Lung (tissue), 12 donors: ENCODE measurements around the gene GSDME. TPM values are rescaled to one million over a fixed set of nuclear protein-coding genes. Genes with fewer than 3 reads are reported as not detected.

ENCODE experiments used
- ATAC-seq: fragments of 200-7000 bp; cut with Tn5 transposase; one replicate; pipeline ENCODE4 v1.9.1; 2020; ENCODE audit warnings: moderate number of reproducible peaks; ENCODE audit not compliant: insufficient read depth, low FRiP score
- DNase-seq, 3 donors: peaks; one replicate each; pipeline ENCODE4 v3.0.0-alpha.2; 2013 to 2017
- H3K27ac ChIP-seq, 2 donors: one replicate each; pipeline ENCODE4 v1.5.1; 2013; ENCODE audit warnings: mild to moderate bottlenecking in 2 of 2, moderate library complexity in 2 of 2, control low read depth in 1 of 2, inconsistent platforms in 1 of 2, low read depth in 1 of 2, low read length in 1 of 2
- H3K27me3 ChIP-seq, 3 donors: one replicate each; pipeline ENCODE4 v1.5.1; 2013; ENCODE audit warnings: low read length in 2 of 3; ENCODE audit not compliant: control insufficient read depth in 3 of 3, insufficient read depth in 3 of 3
- H3K36me3 ChIP-seq, 4 donors: one replicate each; pipeline ENCODE4 v1.5.1; 2013; ENCODE audit warnings: low read length in 4 of 4, mild to moderate bottlenecking in 1 of 4, moderate library complexity in 1 of 4; ENCODE audit not compliant: control insufficient read depth in 4 of 4, insufficient read depth in 4 of 4
- H3K4me1 ChIP-seq, 5 donors: one replicate each; pipeline ENCODE4 v1.5.1; 2013; ENCODE audit warnings: low read length in 5 of 5, mild to moderate bottlenecking in 2 of 5, moderate library complexity in 1 of 5; ENCODE audit not compliant: control insufficient read depth in 5 of 5, insufficient read depth in 5 of 5
- H3K4me3 ChIP-seq: one replicate; pipeline ENCODE4 v1.5.1; 2013; ENCODE audit warnings: mild to moderate bottlenecking, control low read depth, moderate library complexity
- H3K9ac ChIP-seq, 2 donors: one replicate each; pipeline ENCODE4 v1.5.1; 2013; ENCODE audit warnings: low read length in 2 of 2, control low read depth in 1 of 2; ENCODE audit not compliant: insufficient read depth in 1 of 2
- H3K9me3 ChIP-seq, 4 donors: one replicate each; pipeline ENCODE4 v1.5.1; 2013; ENCODE audit warnings: low read length in 3 of 4, mild to moderate bottlenecking in 1 of 4, moderate library complexity in 1 of 4; ENCODE audit not compliant: control insufficient read depth in 4 of 4, insufficient read depth in 3 of 4
- CTCF ChIP-seq: IDR thresholded peaks from 2 replicates; pipeline ENCODE4 v1.5.1; 2012; ENCODE audit warnings: mild to moderate bottlenecking; ENCODE audit errors: control extremely low read depth, extremely low read depth
- WGBS, 2 donors: extraction: QIAGEN DNeasy Blood & Tissue Kit; methylation state at CpG; one replicate each; pipeline ENCODE4 v1.1.7; 2013; 5-methylcytosine and 5-hydroxymethylcytosine counted together
- polyA plus RNA-seq, 2 donors: library from polyadenylated mRNA; stranded (reverse); fragments of 200-250 nt; gene quantifications; one replicate each; pipeline ENCODE4 v1.2.1, GENCODE V29; 2013
- total RNA-seq, 2 donors: library from RNA; depleted of rRNA in 1 of 2; stranded (reverse); fragments of >200 nt in 1 of 2; gene quantifications; one replicate each; pipeline ENCODE4 v1.2.1, GENCODE V29; 2014 to 2021
- donor health status: control.
- donor health status: control.
- donor health status: Bipolar disorder and iron deficiency.
- donor health status: healthy.
- donor health status: DM: yes; HTN: yes; CAD: no.

Gene GSDME
- total and polyA plus RNA-seq, 4 donors: 3.0 to 16.6 (median 11.4) TPM

- Histone ChIP-seq H3K27ac (no peak overlapping the region), H3K27me3 (no peaks in the 10 kb centered on the region), H3K4me1 (no peaks in the 10 kb centered on the region), H3K9me3 (no peaks in the 10 kb centered on the region), H3K4me3 (no peak overlapping the region), H3K36me3 (peaks cover 0 to 2% (median 0%) of the 10 kb centered on the region in 4 donors), H3K9ac (no peak overlapping the region)
- no peak for DNase-seq
- no peak for TF ChIP-seq CTCF
- WGBS, 2 donors: 62 to 78% methylated on average over 13 of the region's 13 CpGs
- ATAC-seq: no peak
Measured at GRCh38 chr7:24718977-24719491, 38.2 kb downstream of the GSDME start.

GRCh38 chr7:24718431-24718831 is 38.8 kb downstream of the GSDME start:
- H3K9me3 ChIP-seq: no peaks in the 10 kb centered on the region
- 55 to 89% methylated on average over 5 of the region's 5 CpGs for WGBS, 2 donors
- no peak overlapping the region for H3K9ac ChIP-seq
- H3K4me1 ChIP-seq: no peaks in the 10 kb centered on the region
- no peaks in the 10 kb centered on the region for H3K27me3 ChIP-seq
- ATAC-seq (no peak), DNase-seq (no peak)
- no peak for TF ChIP-seq CTCF
- H3K4me3 ChIP-seq: no peak overlapping the region
- H3K36me3 ChIP-seq: peaks cover 0 to 2% (median 0%) of the 10 kb centered on the region in 4 donors
- H3K27ac ChIP-seq: no peak overlapping the region

- DNase-seq (no peak), ATAC-seq (no peak)
- 66 to 69% methylated on average over 7 of the region's 7 CpGs for WGBS, 2 donors
- H3K9ac ChIP-seq: no peak overlapping the region
- no peak for TF ChIP-seq CTCF
- no peaks in the 10 kb centered on the region for H3K9me3 ChIP-seq
- no peak overlapping the region for H3K27ac ChIP-seq
- no peak overlapping the region for H3K4me3 ChIP-seq
- no peaks in the 10 kb centered on the region for H3K27me3 ChIP-seq
- peaks cover 0 to 2% (median 0%) of the 10 kb centered on the region in 4 donors for H3K36me3 ChIP-seq
- no peaks in the 10 kb centered on the region for H3K4me1 ChIP-seq
Measured at GRCh38 chr7:24717694-24718320, 39.5 kb downstream of the GSDME start.

- no peak for DNase-seq
- H3K4me1 ChIP-seq: no peaks in the 10 kb centered on the region
- no peaks in the 10 kb centered on the region for H3K9me3 ChIP-seq
- ATAC-seq: no peak
- H3K36me3 ChIP-seq: peaks cover 0 to 2% (median 0%) of the 10 kb centered on the region in 4 donors
- no peak overlapping the region for H3K9ac ChIP-seq
- H3K27me3 ChIP-seq: no peaks in the 10 kb centered on the region
- H3K27ac ChIP-seq: no peak overlapping the region
- TF ChIP-seq CTCF: no peak
- no peak overlapping the region for H3K4me3 ChIP-seq
- WGBS, 2 donors: 85 to 88% methylated on average over 14 of the region's 14 CpGs
Measured at GRCh38 chr7:24717247-24717622, 40.0 kb downstream of the GSDME start.
